Bronchial epithelial cell (primary cell): ENCODE results near the gene KRT23. TPM values are rescaled to one million over a fixed set of nuclear protein-coding genes. Genes with fewer than 3 reads are reported as not detected.
A peak's percentile ranks its signal among the peaks of the same experiment; 100 is the strongest.

Source experiments
- DNase-seq: peaks from one replicate; pipeline ENCODE4 v3.0.0-alpha.2; 2010; ENCODE audit warnings: low read depth
- FAIRE-seq: peaks from 2 replicates; lab custom pipeline; 2011; peaks lifted over from hg19 to GRCh38; lab: Jason Lieb, UNC
- H3K27me3 ChIP-seq: 2 replicates; pipeline ENCODE4 v1.5.1; 2011; ENCODE audit warnings: low read length; ENCODE audit not compliant: control insufficient read depth, insufficient read depth
- H3K36me3 ChIP-seq: 2 replicates; pipeline ENCODE4 v1.5.1; 2011; ENCODE audit warnings: low read length; ENCODE audit not compliant: control insufficient read depth, insufficient read depth
- H3K4me3 ChIP-seq: 2 replicates; pipeline ENCODE4 v1.5.1; 2011; ENCODE audit warnings: mild to moderate bottlenecking, low read depth, low read length, control low read depth
- total RNA-seq: library from RNA; depleted of rRNA; stranded (reverse); fragments of >200 nt; gene quantifications from 2 replicates; pipeline ENCODE4 v1.2.1, GENCODE V29; 2014
- TF ChIP-seq, protein P1 (sequence below): IDR thresholded peaks from 2 replicates; pipeline ENCODE4 v1.5.1; 2011; ENCODE audit warnings: mild to moderate bottlenecking, moderate library complexity, low read length, control low read depth, inconsistent platforms; ENCODE audit not compliant: insufficient read depth, severe bottlenecking

The KRT23 gene
- total RNA-seq, 1 donor from 2014 or later, result 12.9 TPM

DNA sequence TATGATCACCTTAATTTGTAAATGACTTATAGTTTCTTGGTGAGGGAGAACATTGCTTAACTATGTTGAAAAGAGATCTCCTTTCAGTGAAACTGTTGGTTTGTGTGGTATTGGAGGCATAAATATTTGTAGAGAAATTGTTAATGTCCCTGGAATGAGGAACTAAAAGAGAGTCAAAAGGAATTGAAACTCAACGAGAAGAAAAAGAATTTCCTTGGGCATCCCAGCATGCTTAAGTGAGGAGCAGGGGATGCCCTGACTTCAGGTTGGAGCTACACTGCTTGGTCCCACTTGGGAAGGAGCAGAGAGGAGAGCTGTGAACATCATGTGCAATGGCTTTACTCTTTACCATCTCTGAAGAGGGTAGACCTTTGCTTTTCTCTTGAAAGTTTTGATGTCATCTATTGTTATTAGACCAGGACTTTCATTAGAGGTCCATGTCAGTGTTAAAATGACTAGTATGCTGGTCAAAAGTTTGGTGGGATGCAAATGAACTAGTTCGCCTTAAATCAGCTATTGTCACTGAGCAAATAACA is 21.7 kb downstream of the KRT23 start:
- no peak for FAIRE-seq

DNA sequence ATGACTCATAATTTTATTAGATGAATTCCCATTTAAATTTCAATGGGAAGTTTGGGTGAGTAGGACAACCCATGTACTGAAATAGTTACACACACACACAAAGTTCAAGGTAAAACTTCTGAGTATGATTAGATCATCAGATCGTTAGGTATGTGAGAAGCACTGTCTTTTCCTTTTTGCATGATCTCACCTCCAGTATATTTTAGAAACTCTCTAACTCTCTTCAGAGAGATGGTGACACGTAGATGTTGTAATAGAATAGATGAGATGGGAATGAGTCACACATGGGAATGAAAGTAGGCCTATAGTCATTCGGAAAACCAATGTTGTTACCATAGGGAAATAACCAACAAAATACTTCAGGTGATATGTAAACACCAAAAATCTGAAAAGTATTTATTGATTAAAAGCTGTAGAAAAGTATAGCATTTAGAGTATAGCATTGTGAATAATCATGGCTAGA is 22.2 kb downstream of the KRT23 start:
- TF ChIP-seq, protein P1, sequence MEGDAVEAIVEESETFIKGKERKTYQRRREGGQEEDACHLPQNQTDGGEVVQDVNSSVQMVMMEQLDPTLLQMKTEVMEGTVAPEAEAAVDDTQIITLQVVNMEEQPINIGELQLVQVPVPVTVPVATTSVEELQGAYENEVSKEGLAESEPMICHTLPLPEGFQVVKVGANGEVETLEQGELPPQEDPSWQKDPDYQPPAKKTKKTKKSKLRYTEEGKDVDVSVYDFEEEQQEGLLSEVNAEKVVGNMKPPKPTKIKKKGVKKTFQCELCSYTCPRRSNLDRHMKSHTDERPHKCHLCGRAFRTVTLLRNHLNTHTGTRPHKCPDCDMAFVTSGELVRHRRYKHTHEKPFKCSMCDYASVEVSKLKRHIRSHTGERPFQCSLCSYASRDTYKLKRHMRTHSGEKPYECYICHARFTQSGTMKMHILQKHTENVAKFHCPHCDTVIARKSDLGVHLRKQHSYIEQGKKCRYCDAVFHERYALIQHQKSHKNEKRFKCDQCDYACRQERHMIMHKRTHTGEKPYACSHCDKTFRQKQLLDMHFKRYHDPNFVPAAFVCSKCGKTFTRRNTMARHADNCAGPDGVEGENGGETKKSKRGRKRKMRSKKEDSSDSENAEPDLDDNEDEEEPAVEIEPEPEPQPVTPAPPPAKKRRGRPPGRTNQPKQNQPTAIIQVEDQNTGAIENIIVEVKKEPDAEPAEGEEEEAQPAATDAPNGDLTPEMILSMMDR, result no peak
- Histone ChIP-seq H3K4me3 (no peak overlapping the region), H3K36me3 (no peaks in the 10 kb centered on the region), H3K27me3 (no peaks in the 10 kb centered on the region)
- peak; percentile 60 for FAIRE-seq
- DNase-seq, result peak; percentile 100

More for the DNA sequence above, 21.7 kb downstream of the KRT23 start:
- H3K36me3 ChIP-seq, result no peaks in the 10 kb centered on the region
- no peaks in the 10 kb centered on the region for H3K27me3 ChIP-seq
- DNase-seq, result peak; percentile 89
- TF ChIP-seq, protein P1, result no peak
- H3K4me3 ChIP-seq, result no peak overlapping the region

GRCh38 chr17:40914075-40914855 is 23.2 kb downstream of the KRT23 start:
- TF ChIP-seq, protein P1, result no peak
- Histone ChIP-seq H3K4me3 (no peak overlapping the region), H3K27me3 (no peaks in the 10 kb centered on the region), H3K36me3 (no peaks in the 10 kb centered on the region)
- DNase-seq, result peak; percentile 88
- FAIRE-seq, result no peak

DNA sequence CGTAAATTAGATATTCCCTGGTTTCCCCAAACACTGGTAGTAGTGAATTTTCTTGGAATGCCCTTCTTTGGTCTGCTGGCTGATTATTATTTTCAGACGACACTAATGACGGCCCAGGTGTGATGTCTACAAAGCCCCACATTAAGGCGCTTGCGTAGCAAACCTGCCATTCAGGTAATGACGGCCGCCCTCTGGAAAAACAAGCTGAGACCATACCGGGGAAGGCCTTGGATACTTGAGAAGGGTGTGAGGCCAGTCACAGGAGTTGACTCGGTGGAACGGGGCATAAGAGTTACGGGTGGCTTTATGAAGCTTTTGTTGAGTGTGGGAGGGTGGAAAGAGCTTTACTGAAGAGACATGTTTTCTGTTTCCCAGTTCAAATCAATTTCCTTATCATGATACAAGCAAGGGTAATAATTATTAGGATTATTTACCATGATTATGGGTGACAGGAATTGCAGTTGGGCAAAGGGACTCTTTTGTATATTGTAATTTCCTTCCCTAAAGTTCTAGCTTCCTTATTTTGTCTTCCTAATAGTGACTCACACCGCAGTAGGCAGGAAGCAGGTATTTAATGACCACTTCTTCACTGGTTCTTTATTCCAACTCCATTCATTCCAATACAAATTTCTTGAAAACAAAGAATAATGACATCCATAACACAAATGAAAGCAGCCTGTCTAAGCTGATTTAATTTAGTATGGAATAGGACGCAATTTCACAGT is 24.8 kb downstream of the KRT23 start:
- Histone ChIP-seq H3K36me3 (no peaks in the 10 kb centered on the region), H3K27me3 (no peaks in the 10 kb centered on the region), H3K4me3 (no peak overlapping the region)
- TF ChIP-seq, protein P1, result no peak
- DNase-seq (peak; percentile 69), FAIRE-seq (no peak)

- no peak overlapping the region for H3K4me3 ChIP-seq
- peak; percentile 38 for DNase-seq
- no peaks in the 10 kb centered on the region for H3K27me3 ChIP-seq
- no peaks in the 10 kb centered on the region for H3K36me3 ChIP-seq
- TF ChIP-seq, protein P1, result no peak
- FAIRE-seq, result no peak
These were observed 27.0 kb downstream of the KRT23 start for GRCh38 chr17:40910441-40910841.
